GM13977 (cell line): ENCODE measurements around the gene DLG5.

ENCODE experiments used
- DNase-seq: peaks from one replicate; pipeline ENCODE4 v3.0.0; 2012; ENCODE audit warnings: low spot score
- in situ Hi-C: fragments of 300-500 bp; cut with MboI; formaldehyde crosslinking; loops from one replicate; pipeline ENCODE4 v1.12.0; 2022; ENCODE audit warnings: low sequenced_read_pairs, low pct_unique_long_range_greater_than_20kb, mixed read lengths, inconsistent platforms; ENCODE audit not compliant: unreplicated experiment
- TF ChIP-seq, protein P1 (sequence below): IDR thresholded peaks from 2 replicates; pipeline ENCODE4 v1.5.1; 2012; ENCODE audit warnings: mild to moderate bottlenecking, control low read depth; ENCODE audit not compliant: insufficient read depth; ENCODE audit errors: extremely low read depth, missing control alignments

Gene DLG5

DNA sequence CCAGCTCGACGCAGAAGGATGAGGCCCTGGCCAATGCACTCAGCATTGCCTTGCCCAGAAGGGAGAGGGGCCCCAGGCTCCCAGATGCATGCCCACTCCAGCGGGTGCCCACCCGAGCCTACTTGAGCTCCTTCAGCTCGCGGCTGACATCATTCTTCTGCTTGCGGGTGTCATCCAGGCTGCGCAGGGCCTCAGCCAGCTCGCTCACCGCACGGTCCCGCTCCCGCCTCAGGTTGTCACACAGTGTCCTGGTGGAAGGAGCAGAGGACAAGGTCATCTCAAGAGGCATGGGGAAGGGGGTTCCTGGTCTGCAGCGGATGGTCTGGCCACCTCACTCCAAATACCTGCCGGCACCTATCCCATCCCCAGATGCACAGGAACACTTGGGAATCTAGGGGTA, 92.8 kb downstream of the DLG5 start:
- in situ Hi-C loops = no loop called here
- no peak for DNase-seq
- TF ChIP-seq, protein P1, sequence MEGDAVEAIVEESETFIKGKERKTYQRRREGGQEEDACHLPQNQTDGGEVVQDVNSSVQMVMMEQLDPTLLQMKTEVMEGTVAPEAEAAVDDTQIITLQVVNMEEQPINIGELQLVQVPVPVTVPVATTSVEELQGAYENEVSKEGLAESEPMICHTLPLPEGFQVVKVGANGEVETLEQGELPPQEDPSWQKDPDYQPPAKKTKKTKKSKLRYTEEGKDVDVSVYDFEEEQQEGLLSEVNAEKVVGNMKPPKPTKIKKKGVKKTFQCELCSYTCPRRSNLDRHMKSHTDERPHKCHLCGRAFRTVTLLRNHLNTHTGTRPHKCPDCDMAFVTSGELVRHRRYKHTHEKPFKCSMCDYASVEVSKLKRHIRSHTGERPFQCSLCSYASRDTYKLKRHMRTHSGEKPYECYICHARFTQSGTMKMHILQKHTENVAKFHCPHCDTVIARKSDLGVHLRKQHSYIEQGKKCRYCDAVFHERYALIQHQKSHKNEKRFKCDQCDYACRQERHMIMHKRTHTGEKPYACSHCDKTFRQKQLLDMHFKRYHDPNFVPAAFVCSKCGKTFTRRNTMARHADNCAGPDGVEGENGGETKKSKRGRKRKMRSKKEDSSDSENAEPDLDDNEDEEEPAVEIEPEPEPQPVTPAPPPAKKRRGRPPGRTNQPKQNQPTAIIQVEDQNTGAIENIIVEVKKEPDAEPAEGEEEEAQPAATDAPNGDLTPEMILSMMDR = no peak

DNA sequence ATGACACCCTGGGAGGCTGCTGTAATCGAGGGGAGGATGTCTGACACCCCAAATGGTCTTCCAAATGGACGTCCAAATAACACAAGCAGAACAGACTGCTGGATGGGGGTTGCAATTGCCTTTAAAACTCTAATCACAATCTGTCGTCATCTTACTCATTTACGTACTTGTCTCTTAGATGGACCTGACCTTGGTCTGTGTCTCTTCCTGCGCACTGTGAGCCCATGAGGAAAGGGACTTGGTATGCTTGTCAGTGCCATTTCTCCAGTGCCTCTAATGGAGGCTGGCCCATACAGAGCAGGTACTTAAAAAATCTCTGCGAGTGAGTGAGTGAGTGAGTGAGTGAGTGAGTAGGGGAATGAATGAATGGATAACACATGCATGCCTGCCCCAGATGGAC, 93.3 kb downstream of the DLG5 start:
- TF ChIP-seq, protein P1 = no peak

DNA sequence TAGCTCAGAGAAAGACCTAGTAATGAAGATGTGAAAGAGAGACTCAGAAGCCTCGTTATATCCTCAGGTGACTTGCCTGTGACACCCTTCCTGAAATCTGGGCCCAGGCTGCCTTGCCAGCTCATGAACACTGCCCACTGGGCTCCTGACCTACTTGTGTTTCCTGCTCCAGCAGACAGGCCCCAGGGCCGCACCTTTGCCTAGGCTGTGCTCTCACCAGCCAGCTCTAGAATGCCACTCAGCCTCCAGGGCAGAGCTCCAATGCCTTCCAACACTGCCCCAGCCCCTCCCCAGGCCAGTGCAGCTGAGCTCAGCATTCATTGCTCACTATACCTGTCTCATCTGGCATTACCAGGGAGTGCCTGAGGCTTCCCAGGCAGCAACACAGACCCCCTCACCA, 94.3 kb downstream of the DLG5 start:
- TF ChIP-seq, protein P1 = no peak
- no peak for DNase-seq
- in situ Hi-C loops = no loop called here

More for the DNA sequence above, 93.3 kb downstream of the DLG5 start:
- no peak for DNase-seq
- in situ Hi-C loops = no loop called here

DNA sequence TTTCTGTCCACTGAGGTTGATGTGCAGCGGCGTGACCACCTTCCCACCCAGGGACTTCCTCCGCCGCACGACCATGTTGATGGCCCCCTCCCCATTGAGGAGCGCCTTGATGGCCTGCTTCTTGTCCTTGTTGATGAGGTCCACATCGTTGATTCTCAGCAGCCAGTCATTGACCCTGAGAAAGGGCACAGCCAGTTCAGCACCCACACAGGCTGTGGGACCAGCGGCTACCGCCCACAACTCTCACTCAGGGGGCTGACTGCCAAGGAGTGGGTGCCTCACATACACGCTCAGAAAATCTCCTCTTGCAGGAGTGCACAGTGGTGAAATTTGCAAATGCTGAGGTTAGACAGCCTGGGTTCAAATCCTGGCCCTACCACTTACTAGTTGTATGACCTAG, 97.2 kb downstream of the DLG5 start:
- in situ Hi-C loops = no loop called here
- no peak for DNase-seq
- TF ChIP-seq, protein P1 = no peak

DNA sequence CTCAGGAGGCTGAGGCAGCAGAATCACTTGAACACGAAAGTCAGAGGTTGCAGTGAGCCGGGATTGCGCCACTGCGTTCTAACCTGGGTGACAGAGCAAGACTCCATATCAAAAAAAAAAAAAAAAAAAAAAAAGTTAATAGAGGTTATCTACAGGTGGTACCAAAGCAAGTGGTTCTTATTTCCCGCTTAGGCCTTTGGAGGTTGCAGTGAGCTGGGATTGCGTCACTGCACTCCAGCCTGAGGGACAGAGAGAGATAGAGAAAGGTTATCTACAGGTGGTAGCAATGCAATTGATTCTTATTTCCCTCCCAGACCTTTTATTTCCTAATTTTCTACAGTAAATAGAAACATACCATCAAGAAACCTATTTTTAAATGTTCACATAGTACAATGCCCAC, 98.2 kb downstream of the DLG5 start:
- no peak for DNase-seq
- TF ChIP-seq, protein P1 = no peak
- in situ Hi-C loops = no loop called here

DNA sequence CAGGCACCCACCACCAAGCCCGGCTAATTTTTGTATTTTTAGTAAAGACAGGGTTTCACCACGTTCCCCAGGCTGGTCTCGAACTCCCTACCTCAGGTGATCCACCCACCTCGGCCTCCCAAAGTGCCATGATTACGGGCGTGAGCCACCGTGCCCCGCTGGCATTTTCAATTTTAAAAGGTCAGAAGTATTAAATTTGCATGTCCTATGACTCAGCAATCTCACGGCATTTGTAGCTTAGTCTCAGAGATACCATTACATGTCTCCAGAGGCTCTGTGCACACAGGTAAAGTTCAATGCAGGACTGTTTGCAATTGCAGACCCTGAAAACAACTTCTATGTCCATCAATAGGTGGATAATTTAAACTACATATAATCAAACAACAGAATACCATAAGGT, 99.2 kb downstream of the DLG5 start:
- DNase-seq = no peak
- in situ Hi-C loops = no loop called here
- TF ChIP-seq, protein P1 = no peak

DNA sequence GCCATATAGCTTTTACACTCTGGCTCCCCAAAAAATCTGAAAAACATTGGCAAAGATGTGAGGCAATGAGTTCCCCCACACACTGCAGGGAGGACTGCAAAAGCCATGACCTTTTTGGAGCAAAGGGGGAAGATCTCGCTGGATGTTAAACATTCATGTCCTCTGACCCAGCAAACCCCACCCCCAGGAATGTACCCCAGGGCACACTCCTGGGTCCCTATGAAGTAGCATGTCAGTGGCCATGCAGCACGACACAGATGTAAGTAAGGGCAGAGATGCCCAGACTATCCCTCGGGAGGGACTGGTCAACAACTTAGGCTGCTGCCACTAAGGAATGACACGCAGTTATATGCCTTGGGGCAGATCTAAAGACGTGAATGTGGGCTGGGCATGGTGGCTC, 100.6 kb downstream of the DLG5 start:
- TF ChIP-seq, protein P1 = no peak
- in situ Hi-C loops = no loop called here
- no peak for DNase-seq
